ENCODE measurements around the gene RNASE12. TPM values are rescaled to one million over a fixed set of nuclear protein-coding genes. Genes with fewer than 3 reads are reported as not detected.

The RNASE12 gene
- total and polyA plus RNA-seq, 7 donors, result not detected

DNA sequence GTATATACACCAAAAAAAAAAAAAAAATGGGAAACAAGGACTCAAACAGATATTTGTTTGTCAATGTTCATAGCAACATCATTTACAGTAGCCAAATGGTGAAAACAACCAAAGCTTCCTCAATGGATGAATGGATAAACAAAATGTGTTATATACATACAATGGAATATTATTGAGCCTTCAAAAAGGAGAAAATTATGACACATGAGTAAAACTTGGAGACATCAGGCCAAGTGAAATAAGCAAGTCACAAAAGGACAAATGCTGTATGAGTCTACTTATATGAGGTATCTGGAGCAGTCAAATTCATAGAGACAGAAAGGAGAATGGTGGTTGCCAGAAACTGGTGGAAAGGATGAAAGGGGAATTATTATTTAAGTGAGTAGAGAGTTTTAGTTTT lies 38.2 kb downstream of the RNASE12 start:
- no peaks in the 10 kb centered on the region for H3K4me1 ChIP-seq
- DNase-seq, result no peak
- H3K9me3 ChIP-seq, result no peaks in the 10 kb centered on the region
- intact Hi-C loops (cut with DNase I), result no loop called here
- TF ChIP-seq, protein P1, sequence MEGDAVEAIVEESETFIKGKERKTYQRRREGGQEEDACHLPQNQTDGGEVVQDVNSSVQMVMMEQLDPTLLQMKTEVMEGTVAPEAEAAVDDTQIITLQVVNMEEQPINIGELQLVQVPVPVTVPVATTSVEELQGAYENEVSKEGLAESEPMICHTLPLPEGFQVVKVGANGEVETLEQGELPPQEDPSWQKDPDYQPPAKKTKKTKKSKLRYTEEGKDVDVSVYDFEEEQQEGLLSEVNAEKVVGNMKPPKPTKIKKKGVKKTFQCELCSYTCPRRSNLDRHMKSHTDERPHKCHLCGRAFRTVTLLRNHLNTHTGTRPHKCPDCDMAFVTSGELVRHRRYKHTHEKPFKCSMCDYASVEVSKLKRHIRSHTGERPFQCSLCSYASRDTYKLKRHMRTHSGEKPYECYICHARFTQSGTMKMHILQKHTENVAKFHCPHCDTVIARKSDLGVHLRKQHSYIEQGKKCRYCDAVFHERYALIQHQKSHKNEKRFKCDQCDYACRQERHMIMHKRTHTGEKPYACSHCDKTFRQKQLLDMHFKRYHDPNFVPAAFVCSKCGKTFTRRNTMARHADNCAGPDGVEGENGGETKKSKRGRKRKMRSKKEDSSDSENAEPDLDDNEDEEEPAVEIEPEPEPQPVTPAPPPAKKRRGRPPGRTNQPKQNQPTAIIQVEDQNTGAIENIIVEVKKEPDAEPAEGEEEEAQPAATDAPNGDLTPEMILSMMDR (IDR thresholded peaks at IDR 0.05), result no peak
- TF ChIP-seq EP300 (IDR thresholded peaks at IDR 0.05) (no peak), POLR2A (IDR thresholded peaks at IDR 0.05) (no peak), POLR2AphosphoS5 (IDR thresholded peaks at IDR 0.05) (no peak)
- no peaks in the 10 kb centered on the region for H3K27me3 ChIP-seq
- no peak overlapping the region for H3K27ac ChIP-seq
- no peak overlapping the region for H3K4me3 ChIP-seq
- H3K36me3 ChIP-seq, result no peaks in the 10 kb centered on the region

DNA sequence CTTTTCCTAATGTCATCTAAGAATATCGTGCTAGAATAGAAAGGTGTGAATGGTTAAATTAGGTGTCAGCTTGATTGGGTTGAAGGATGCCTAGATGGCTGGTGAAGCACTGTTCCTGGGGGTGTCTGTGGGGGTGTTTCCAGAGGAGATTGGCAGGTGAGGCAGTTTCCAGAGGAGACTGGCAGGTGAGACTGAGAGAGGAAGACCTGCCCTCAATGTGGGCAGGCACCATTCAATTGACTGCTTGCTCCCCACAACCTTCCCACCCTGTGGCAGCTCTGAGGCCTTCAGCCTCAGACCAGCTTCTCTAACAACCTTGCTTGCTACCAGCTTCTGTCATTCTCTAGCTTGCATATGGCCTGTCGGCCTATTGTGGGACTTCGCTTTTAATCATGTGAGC lies 39.6 kb downstream of the RNASE12 start:
- intact Hi-C loops (cut with DNase I), result no loop called here
- Histone ChIP-seq H3K27me3 (no peaks in the 10 kb centered on the region), H3K27ac (no peak overlapping the region), H3K9me3 (no peaks in the 10 kb centered on the region), H3K36me3 (no peaks in the 10 kb centered on the region), H3K4me1 (no peaks in the 10 kb centered on the region), H3K4me3 (no peak overlapping the region)
- no peak for DNase-seq
- WGBS, 2 donors, result 92 to 96% methylated on average over 3 of the region's 3 CpGs
- TF ChIP-seq POLR2A (IDR thresholded peaks at IDR 0.05) (no peak), EP300 (IDR thresholded peaks at IDR 0.05) (no peak), POLR2AphosphoS5 (IDR thresholded peaks at IDR 0.05) (no peak)
- TF ChIP-seq, protein P1 (IDR thresholded peaks at IDR 0.05), result no peak

DNA sequence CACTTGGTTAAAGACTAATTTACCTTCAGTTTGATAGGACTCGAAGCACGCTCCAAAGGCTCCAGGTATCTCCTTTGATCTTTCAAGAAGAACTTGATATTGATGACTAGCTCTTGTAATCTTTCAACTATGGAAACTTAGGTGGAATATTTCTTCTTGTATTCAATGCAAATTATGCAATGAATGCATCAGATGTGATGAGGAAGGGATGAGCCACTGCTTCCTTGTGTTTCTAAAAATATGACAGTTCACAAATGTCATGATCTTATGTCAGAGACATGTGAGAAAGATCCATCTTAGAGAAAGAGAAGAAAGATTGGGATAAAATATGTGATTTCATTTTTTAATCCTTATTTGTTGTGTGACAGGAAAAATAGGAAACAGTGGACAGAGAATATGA lies 40.2 kb downstream of the RNASE12 start:
- Histone ChIP-seq H3K4me3 (no peak overlapping the region), H3K36me3 (no peaks in the 10 kb centered on the region), H3K4me1 (no peaks in the 10 kb centered on the region), H3K9me3 (no peaks in the 10 kb centered on the region), H3K27me3 (no peaks in the 10 kb centered on the region), H3K27ac (no peak overlapping the region)
- 94 to 96% methylated on average over 2 of the region's 2 CpGs for WGBS, 2 donors
- no peak for DNase-seq
- intact Hi-C loops (cut with DNase I), result no loop called here
- TF ChIP-seq POLR2AphosphoS5 (IDR thresholded peaks at IDR 0.05), result no peak
- TF ChIP-seq EP300 (IDR thresholded peaks at IDR 0.05), result no peak
- no peak for TF ChIP-seq POLR2A (IDR thresholded peaks at IDR 0.05)

DNA sequence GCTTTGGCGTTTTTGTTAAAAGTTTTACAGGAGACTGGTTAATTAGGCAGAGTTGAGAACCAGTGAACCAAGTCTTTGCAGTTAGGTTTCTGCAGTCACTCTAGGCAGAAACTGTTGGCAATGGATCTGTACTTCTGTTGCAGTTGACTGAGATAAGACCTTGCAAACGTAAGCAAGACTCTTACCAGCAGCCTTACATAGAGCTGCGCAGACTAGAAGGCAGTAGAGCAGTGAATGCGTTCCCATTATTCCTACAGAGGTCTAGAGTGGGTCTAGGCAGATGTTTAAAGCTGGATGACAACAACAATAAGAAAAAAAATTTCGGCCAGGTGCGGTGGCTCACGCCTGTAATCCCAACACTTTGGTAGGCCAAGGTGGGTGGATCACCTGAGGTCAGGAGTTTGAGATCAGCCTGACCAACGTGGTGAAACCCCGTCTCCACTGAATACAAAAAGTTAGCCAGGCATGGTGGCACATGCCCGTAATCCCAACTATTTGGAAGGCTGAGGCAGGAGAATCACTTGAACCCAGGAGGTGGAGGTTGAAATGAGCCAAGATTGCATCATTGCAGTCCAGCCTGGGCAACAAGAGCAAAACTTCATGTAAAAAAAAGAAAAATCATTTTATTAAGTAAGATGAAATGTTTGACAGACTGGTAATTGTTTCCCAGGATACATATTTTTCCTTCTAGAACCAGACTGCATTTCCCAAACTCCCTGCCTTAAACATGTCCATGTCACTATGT lies 42.6 kb downstream of the RNASE12 start:
- no peaks in the 10 kb centered on the region for H3K27me3 ChIP-seq
- no peak for DNase-seq
- H3K4me3 ChIP-seq, result no peak overlapping the region
- intact Hi-C loops (cut with DNase I), result no loop called here
- H3K4me1 ChIP-seq, result no peaks in the 10 kb centered on the region
- no peaks in the 10 kb centered on the region for H3K9me3 ChIP-seq
- no peak for TF ChIP-seq EP300 (IDR thresholded peaks at IDR 0.05)
- TF ChIP-seq POLR2A (IDR thresholded peaks at IDR 0.05), result no peak
- no peak for TF ChIP-seq POLR2AphosphoS5 (IDR thresholded peaks at IDR 0.05)
- TF ChIP-seq, protein P1 (IDR thresholded peaks at IDR 0.05), result no peak
- H3K27ac ChIP-seq, result no peak overlapping the region
- 90 to 93% methylated on average over 10 of the region's 10 CpGs for WGBS, 2 donors
- no peaks in the 10 kb centered on the region for H3K36me3 ChIP-seq

DNA sequence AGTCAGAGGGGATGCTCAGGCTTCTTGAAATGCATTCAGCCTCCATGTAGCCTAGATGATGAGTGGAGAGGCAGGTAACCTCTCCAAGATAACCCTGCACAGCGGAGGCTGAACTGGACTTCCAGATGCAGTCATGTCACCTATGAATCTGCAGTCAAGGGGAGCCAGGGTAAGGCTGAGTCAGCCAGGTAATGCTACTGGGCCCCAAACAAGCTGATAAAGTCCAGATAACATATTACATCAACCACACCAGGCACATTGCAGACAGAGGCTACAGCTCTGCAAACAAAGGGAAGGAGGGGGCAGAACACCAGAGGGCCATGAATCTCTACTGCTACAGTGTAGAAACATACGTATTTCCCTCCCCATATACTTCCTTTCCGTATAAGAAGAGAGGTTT lies 44.3 kb downstream of the RNASE12 start:
- no peaks in the 10 kb centered on the region for H3K36me3 ChIP-seq
- intact Hi-C loops (cut with DNase I), result no loop called here
- no peak for DNase-seq
- 65 to 68% methylated on average over 3 of the region's 3 CpGs for WGBS, 2 donors
- no peaks in the 10 kb centered on the region for H3K9me3 ChIP-seq
- no peaks in the 10 kb centered on the region for H3K27me3 ChIP-seq
- no peak overlapping the region for H3K4me3 ChIP-seq
- no peak overlapping the region for H3K27ac ChIP-seq
- TF ChIP-seq POLR2A (IDR thresholded peaks at IDR 0.05) (no peak), POLR2AphosphoS5 (IDR thresholded peaks at IDR 0.05) (no peak), EP300 (IDR thresholded peaks at IDR 0.05) (no peak)
- TF ChIP-seq, protein P1 (IDR thresholded peaks at IDR 0.05), result no peak
- H3K4me1 ChIP-seq, result no peaks in the 10 kb centered on the region

Other genes starting within 250 kb of the RNASE12 start
- 10 to 100 TPM in 3 of 4 donors, 1 to 10 TPM in 1; 7.4 to 14.3 (median 10.6) TPM for gene PARP2, start 247.7 kb downstream of the RNASE12 start, total RNA-seq
- 10 to 100 TPM in 1 of 3 donors, 1 to 10 TPM in 2; 6.0 to 11.8 (median 7.4) TPM for gene PARP2, start 247.7 kb downstream of the RNASE12 start, polyA plus RNA-seq
- gene TEP1, start 177.9 kb downstream of the RNASE12 start, total RNA-seq, result 10 to 100 TPM; 12.7 to 42.7 (median 19.6) TPM
- 10 to 100 TPM; 19.2 to 43.7 (median 22.9) TPM for gene TEP1, start 177.9 kb downstream of the RNASE12 start, polyA plus RNA-seq
- 1 to 10 TPM in 1 of 4 donors, under 1 TPM in 3; 0.33 to 1.4 (median 0.62) TPM for gene KLHL33, start 155.2 kb downstream of the RNASE12 start, total RNA-seq
- under 1 TPM; 0.23 to 0.60 (median 0.23) TPM for gene KLHL33, start 155.2 kb downstream of the RNASE12 start, polyA plus RNA-seq
- gene OSGEP, start 136.6 kb downstream of the RNASE12 start, total RNA-seq, result 10 to 100 TPM; 34.1 to 65.6 (median 50.7) TPM
- 10 to 100 TPM; 21.0 to 49.4 (median 29.8) TPM for gene OSGEP, start 136.6 kb downstream of the RNASE12 start, polyA plus RNA-seq
- gene APEX1, start 136.2 kb downstream of the RNASE12 start, total RNA-seq, result 100 to 1,000 TPM; 118 to 181 (median 146) TPM
- 100 to 1,000 TPM in 1 of 3 donors, 10 to 100 TPM in 2; 84.4 to 150 (median 99.7) TPM for gene APEX1, start 136.2 kb downstream of the RNASE12 start, polyA plus RNA-seq
- gene PIP4P1, start 129.9 kb downstream of the RNASE12 start, total RNA-seq, result 10 to 100 TPM; 18.9 to 28.0 (median 22.8) TPM
- gene PIP4P1, start 129.9 kb downstream of the RNASE12 start, polyA plus RNA-seq, result 10 to 100 TPM; 30.3 to 40.9 (median 32.4) TPM
- gene PNP, start 122.0 kb downstream of the RNASE12 start, total RNA-seq, result 10 to 100 TPM in 2 of 4 donors, 1 to 10 TPM in 2; 5.5 to 32.3 (median 10.6) TPM
- gene PNP, start 122.0 kb downstream of the RNASE12 start, polyA plus RNA-seq, result 100 to 1,000 TPM in 2 of 3 donors, 10 to 100 TPM in 1; 60.7 to 121 (median 104) TPM
- not detected for gene RNASE10, start 85.8 kb downstream of the RNASE12 start, total RNA-seq
- gene RNASE10, start 85.8 kb downstream of the RNASE12 start, polyA plus RNA-seq, result under 1 TPM in 1 of 3 donors, not detected in 2; 0.12 TPM
- not detected for gene RNASE9, start 30.3 kb downstream of the RNASE12 start, total RNA-seq
- not detected for gene RNASE9, start 30.3 kb downstream of the RNASE12 start, polyA plus RNA-seq
- gene RNASE11, start 3.4 kb downstream of the RNASE12 start, total RNA-seq, result not detected
- not detected for gene RNASE11, start 3.4 kb downstream of the RNASE12 start, polyA plus RNA-seq
- gene OR6S1, start 50.3 kb upstream of the RNASE12 start, total RNA-seq, result not detected
- not detected for gene OR6S1, start 50.3 kb upstream of the RNASE12 start, polyA plus RNA-seq
- 100 to 1,000 TPM in 1 of 4 donors, 10 to 100 TPM in 3; 44.0 to 138 (median 65.5) TPM for gene RNASE4, start 93.2 kb upstream of the RNASE12 start, total RNA-seq
- 10 to 100 TPM; 11.4 to 46.3 (median 15.5) TPM for gene RNASE4, start 93.2 kb upstream of the RNASE12 start, polyA plus RNA-seq
- gene ANG, start 97.4 kb upstream of the RNASE12 start, total RNA-seq, result 10 to 100 TPM; 13.3 to 44.4 (median 19.0) TPM
- 10 to 100 TPM; 15.5 to 28.3 (median 22.2) TPM for gene ANG, start 97.4 kb upstream of the RNASE12 start, polyA plus RNA-seq
- gene EDDM3A, start 154.5 kb upstream of the RNASE12 start, total RNA-seq, result not detected
- not detected for gene EDDM3A, start 154.5 kb upstream of the RNASE12 start, polyA plus RNA-seq
- gene EDDM3B, start 177.0 kb upstream of the RNASE12 start, total RNA-seq, result not detected
- not detected for gene EDDM3B, start 177.0 kb upstream of the RNASE12 start, polyA plus RNA-seq
- 10 to 100 TPM; 10.2 to 25.0 (median 19.2) TPM for gene RNASE6, start 189.9 kb upstream of the RNASE12 start, total RNA-seq
- gene RNASE6, start 189.9 kb upstream of the RNASE12 start, polyA plus RNA-seq, result 10 to 100 TPM in 2 of 3 donors, 1 to 10 TPM in 1; 9.6 to 46.2 (median 45.9) TPM
- gene RNASE1, start 211.5 kb upstream of the RNASE12 start, total RNA-seq, result 100 to 1,000 TPM; 148 to 581 (median 428) TPM
- gene RNASE1, start 211.5 kb upstream of the RNASE12 start, polyA plus RNA-seq, result 100 to 1,000 TPM; 111 to 584 (median 192) TPM

Data from sigmoid colon (tissue), 7 donors.